HepG2 (cell line): ENCODE results near the gene HTATIP2. TPM values are rescaled to one million over a fixed set of nuclear protein-coding genes. Genes with fewer than 3 reads are reported as not detected.

Experiments
- AHR ChIP-seq: IDR thresholded peaks from 2 replicates; pipeline ENCODE4 v1.6.1; 2018; ENCODE audit warnings: missing genetic modification reagents, missing compliant biosample characterization
- CEBPB ChIP-seq: IDR thresholded peaks from 2 replicates; pipeline ENCODE4 v1.6.1; 2011; ENCODE audit warnings: low read depth, low read length, improper control_type of control experiment, borderline replicate concordance
- ELF1 ChIP-seq: sonication (generic); formaldehyde crosslinking; IDR thresholded peaks from 2 replicates; pipeline ENCODE4 v1.4.0; 2020; ENCODE audit warnings: missing genetic modification reagents
- GATAD2A ChIP-seq: IDR thresholded peaks from 2 replicates; pipeline ENCODE4 v1.6.1; 2016
- ISL2 ChIP-seq: sonication (generic); formaldehyde crosslinking; IDR thresholded peaks from 2 replicates; pipeline ENCODE4 v1.5.0; 2020; ENCODE audit warnings: missing genetic modification reagents
- KDM5A ChIP-seq: fragments of 200-600 bp; sonication (generic); IDR thresholded peaks from 2 replicates; pipeline ENCODE4 v1.7.0; 2018; ENCODE audit warnings: antibody characterized with exemption, mild to moderate bottlenecking, low read length, borderline replicate concordance
- NFKBIZ ChIP-seq: IDR thresholded peaks from 2 replicates; pipeline ENCODE4 v1.6.1; 2018; ENCODE audit warnings: missing genetic modification reagents, missing compliant biosample characterization
- PAWR ChIP-seq: sonication (generic); formaldehyde crosslinking; IDR thresholded peaks from 2 replicates; pipeline ENCODE4 v1.4.0; 2020; ENCODE audit warnings: missing genetic modification reagents, mild to moderate bottlenecking, borderline replicate concordance
- SALL1 ChIP-seq: sonication (generic); formaldehyde crosslinking; IDR thresholded peaks from 2 replicates; pipeline ENCODE4 v1.8.0; 2022; ENCODE audit warnings: mild to moderate bottlenecking, missing genetic modification reagents
- SALL2 ChIP-seq: sonication (generic); formaldehyde crosslinking; IDR thresholded peaks from 2 replicates; pipeline ENCODE4 v1.8.1; 2023; ENCODE audit warnings: mild to moderate bottlenecking, missing genetic modification reagents, inconsistent platforms
- SMAD3 ChIP-seq: sonication (generic); formaldehyde crosslinking; IDR thresholded peaks from 2 replicates; pipeline ENCODE4 v1.4.0; 2020; ENCODE audit warnings: missing genetic modification reagents
- SRSF4 ChIP-seq: fragments of 200-400 bp; formaldehyde crosslinking; IDR thresholded peaks from one replicate; pipeline ENCODE4 v1.6.1; 2018; ENCODE audit warnings: mild to moderate bottlenecking, low read depth, low read length, moderate library complexity; ENCODE audit not compliant: poor library complexity, severe bottlenecking
- ZFP1 ChIP-seq: IDR thresholded peaks from 2 replicates; pipeline ENCODE4 v1.6.1; 2016
- ZNF317 ChIP-seq: sonication (generic); formaldehyde crosslinking; IDR thresholded peaks from 2 replicates; pipeline ENCODE4 v1.5.0; 2020; ENCODE audit warnings: mild to moderate bottlenecking, missing genetic modification reagents
- ZNF782 ChIP-seq: sonication (generic); formaldehyde crosslinking; IDR thresholded peaks from 2 replicates; pipeline ENCODE4 v1.4.0; 2020; ENCODE audit warnings: missing genetic modification reagents, mild to moderate bottlenecking, borderline replicate concordance
- polyA plus RNA-seq, 8 experiments: library from polyadenylated mRNA; depleted of rRNA in 3 of 8; stranded (reverse) in 7 of 8; unstranded in 1 of 8; fragments of >200 nt; fragmentation: Illumina TruSeq in 4 of 8; extraction: Trizol in 4 of 8; gene quantifications; 2 replicates each; pipeline versions ENCODE4 v1.2.1 to v1.2.3, GENCODE V29; 2011 to 2016; ENCODE audit warnings: low read depth in 4 of 8, missing spikeins in 1 of 8, mixed read lengths in 1 of 8; ENCODE audit not compliant: insufficient read depth in 1 of 8
- total RNA-seq, 5 experiments: library from RNA; depleted of rRNA; stranded (reverse); fragments of >200 nt; fragmentation: Illumina TruSeq; extraction: Trizol; gene quantifications; 2 replicates each; pipeline ENCODE4 v1.2.3, GENCODE V29; 2016; ENCODE audit warnings: low read depth in 1 of 5
- TF ChIP-seq, protein P1 (sequence below): sonication (generic); formaldehyde crosslinking; IDR thresholded peaks from 2 replicates; pipeline ENCODE4 v1.4.0; 2020; ENCODE audit warnings: missing genetic modification reagents, mild to moderate bottlenecking, borderline replicate concordance
- TF ChIP-seq, protein P2 (sequence below): sonication (generic); formaldehyde crosslinking; IDR thresholded peaks from 2 replicates; pipeline ENCODE4 v1.5.0; 2020; ENCODE audit warnings: missing genetic modification reagents
- TF ChIP-seq, protein P3 (sequence below), 2 experiments: sonication (generic) in 1 of 2; formaldehyde crosslinking in 1 of 2; IDR thresholded peaks; 2 replicates each; pipeline versions ENCODE4 v1.4.0 to v1.6.1; 2016 to 2020; ENCODE audit warnings: borderline replicate concordance in 1 of 2, low read depth in 1 of 2, mild to moderate bottlenecking in 1 of 2, missing genetic modification reagents in 1 of 2
- TF ChIP-seq, protein P4 (sequence below): sonication (generic); formaldehyde crosslinking; IDR thresholded peaks from 2 replicates; pipeline ENCODE4 v1.8.0; 2022; ENCODE audit warnings: missing genetic modification reagents, mild to moderate bottlenecking, inconsistent platforms, borderline replicate concordance

HTATIP2 gene
- total and polyA plus RNA-seq, 2 of the 13 experiments (the other 11 are each of a cell fraction or from before 2014, with no cell fraction given), result not detected

DNA sequence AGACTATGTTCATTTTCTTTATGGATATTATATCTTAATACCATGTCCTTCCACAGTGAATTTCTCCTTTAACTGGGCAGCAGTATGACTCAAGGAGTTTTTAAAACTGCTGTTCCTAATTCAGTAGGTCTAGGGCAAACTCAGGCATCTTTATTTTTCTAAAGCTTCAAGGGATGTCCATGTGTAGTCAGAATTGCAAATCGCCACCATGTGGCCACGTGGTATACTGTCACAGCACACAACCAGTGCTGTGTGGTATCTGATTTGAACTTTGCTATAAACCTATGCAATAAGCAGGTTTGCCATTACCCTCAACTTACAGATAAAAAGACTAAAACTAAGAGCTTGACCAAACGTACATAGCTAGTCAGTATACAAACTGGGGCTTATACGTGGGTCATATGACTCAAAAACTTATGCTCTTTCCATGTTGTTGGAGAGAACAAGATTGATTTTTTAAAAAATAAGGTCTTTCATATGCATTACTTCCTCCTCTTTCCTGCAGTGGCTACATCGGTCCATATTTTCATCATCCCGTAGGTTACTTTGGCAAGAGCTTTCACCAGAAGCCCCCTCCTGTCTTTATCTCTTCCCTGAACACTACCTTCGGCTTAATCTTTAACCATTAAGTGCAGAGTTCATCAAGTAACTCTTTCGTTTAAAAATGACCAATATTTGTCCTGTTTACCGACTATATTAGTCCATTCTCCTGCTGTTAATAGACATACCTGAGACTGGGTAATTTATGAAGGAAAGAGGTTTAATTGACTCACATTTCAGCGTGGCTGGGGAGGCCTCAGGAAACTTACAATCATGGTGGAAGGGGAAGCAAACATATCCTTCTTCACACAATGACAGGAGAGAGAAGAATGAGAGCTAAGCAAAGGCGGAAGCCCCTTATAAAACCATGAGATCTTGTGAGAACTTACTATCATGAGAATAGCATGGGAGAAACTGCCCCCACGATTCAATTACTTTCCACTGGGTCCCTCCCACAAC is 8.0 kb upstream of the HTATIP2 start (continued):
- TF ChIP-seq ELF1 (CRISPR knock-in tag) (no peak), ZNF782 (CRISPR knock-in tag) (no peak), ISL2 (CRISPR knock-in tag) (no peak), CEBPB (peak; percentile 52; the same call in 1 of the 2 replicates), SRSF4 (no peak), NFKBIZ (CRISPR knock-in tag) (no peak), PAWR (CRISPR knock-in tag) (no peak), KDM5A (no peak), SALL2 (CRISPR knock-in tag) (no peak), ZFP1 (CRISPR knock-in tag) (no peak), SMAD3 (CRISPR knock-in tag) (0 out of 2 replicates have a peak, but pooled peaks have one; percentile 33), SALL1 (CRISPR knock-in tag) (peak; percentile 39; the same call in 1 of the 2 replicates), GATAD2A (CRISPR knock-in tag) (peak; percentile 48), ZNF317 (no peak), AHR (CRISPR knock-in tag) (no peak)
- TF ChIP-seq, protein P1, sequence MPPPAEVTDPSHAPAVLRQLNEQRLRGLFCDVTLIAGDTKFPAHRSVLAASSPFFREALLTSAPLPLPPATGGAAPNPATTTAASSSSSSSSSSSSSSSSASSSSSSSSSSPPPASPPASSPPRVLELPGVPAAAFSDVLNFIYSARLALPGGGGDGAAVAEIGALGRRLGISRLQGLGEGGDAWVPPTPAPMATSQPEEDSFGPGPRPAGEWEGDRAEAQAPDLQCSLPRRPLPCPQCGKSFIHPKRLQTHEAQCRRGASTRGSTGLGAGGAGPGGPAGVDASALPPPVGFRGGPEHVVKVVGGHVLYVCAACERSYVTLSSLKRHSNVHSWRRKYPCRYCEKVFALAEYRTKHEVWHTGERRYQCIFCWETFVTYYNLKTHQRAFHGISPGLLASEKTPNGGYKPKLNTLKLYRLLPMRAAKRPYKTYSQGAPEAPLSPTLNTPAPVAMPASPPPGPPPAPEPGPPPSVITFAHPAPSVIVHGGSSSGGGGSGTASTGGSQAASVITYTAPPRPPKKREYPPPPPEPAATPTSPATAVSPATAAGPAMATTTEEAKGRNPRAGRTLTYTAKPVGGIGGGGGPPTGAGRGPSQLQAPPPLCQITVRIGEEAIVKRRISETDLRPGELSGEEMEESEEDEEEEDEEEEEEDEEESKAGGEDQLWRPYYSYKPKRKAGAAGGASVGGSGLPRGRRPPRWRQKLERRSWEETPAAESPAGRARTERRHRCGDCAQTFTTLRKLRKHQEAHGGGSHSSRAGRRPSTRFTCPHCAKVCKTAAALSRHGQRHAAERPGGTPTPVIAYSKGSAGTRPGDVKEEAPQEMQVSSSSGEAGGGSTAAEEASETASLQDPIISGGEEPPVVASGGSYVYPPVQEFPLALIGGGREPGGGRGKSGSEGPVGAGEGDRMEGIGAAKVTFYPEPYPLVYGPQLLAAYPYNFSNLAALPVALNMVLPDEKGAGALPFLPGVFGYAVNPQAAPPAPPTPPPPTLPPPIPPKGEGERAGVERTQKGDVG (CRISPR knock-in tag), result no peak
- TF ChIP-seq, protein P2, sequence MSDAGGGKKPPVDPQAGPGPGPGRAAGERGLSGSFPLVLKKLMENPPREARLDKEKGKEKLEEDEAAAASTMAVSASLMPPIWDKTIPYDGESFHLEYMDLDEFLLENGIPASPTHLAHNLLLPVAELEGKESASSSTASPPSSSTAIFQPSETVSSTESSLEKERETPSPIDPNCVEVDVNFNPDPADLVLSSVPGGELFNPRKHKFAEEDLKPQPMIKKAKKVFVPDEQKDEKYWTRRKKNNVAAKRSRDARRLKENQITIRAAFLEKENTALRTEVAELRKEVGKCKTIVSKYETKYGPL (CRISPR knock-in tag), result no peak
- TF ChIP-seq, protein P3, sequence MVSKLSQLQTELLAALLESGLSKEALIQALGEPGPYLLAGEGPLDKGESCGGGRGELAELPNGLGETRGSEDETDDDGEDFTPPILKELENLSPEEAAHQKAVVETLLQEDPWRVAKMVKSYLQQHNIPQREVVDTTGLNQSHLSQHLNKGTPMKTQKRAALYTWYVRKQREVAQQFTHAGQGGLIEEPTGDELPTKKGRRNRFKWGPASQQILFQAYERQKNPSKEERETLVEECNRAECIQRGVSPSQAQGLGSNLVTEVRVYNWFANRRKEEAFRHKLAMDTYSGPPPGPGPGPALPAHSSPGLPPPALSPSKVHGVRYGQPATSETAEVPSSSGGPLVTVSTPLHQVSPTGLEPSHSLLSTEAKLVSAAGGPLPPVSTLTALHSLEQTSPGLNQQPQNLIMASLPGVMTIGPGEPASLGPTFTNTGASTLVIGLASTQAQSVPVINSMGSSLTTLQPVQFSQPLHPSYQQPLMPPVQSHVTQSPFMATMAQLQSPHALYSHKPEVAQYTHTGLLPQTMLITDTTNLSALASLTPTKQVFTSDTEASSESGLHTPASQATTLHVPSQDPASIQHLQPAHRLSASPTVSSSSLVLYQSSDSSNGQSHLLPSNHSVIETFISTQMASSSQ (IDR thresholded peaks at IDR 0.05; ENCODE audit: low read depth), result peak; percentile 88
- TF ChIP-seq, protein P3 (CRISPR knock-in tag; IDR thresholded peaks at IDR 0.05; ENCODE audit: borderline replicate concordance), result peak; percentile 86; the same call in 1 of the 2 replicates
- TF ChIP-seq, protein P4, sequence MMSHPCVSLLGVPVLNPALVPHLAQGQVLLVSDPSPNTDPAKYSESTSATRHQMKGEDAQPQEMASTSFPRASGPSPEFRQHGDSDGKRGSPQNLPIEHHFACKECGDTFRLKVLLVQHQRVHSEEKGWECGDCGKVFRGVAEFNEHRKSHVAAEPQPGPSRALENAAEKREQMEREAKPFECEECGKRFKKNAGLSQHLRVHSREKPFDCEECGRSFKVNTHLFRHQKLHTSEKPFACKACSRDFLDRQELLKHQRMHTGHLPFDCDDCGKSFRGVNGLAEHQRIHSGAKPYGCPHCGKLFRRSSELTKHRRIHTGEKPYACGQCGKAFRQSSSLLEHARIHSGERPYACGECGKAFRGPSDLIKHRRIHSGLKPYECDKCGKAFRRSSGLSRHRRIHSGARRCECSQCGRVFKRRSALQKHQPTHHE, result no peak
